HG03469 (cell line): Measurements from ENCODE around the gene PTPRN2.

Experiments
- ATAC-seq: cut with Tn5 transposase; IDR thresholded peaks from one replicate; pipeline ENCODE4 v1.9.1; 2021; ENCODE audit warnings: mild to moderate bottlenecking, moderate library complexity, moderate number of reproducible peaks; ENCODE audit not compliant: unreplicated experiment

The PTPRN2 gene

GRCh38 chr7:158015403-158016179 is 572.0 kb downstream of the PTPRN2 start:
- ATAC-seq = no peak

GRCh38 chr7:158014976-158015375 is 572.6 kb downstream of the PTPRN2 start:
- ATAC-seq = no peak

- ATAC-seq = no peak
These were observed 574.4 kb downstream of the PTPRN2 start for GRCh38 chr7:158013085-158013668.

GRCh38 chr7:158011941-158012340 is 575.7 kb downstream of the PTPRN2 start:
- ATAC-seq = no peak

- no peak for ATAC-seq
These were observed 576.5 kb downstream of the PTPRN2 start for GRCh38 chr7:158010961-158011693.

- no peak for ATAC-seq
These were observed 577.7 kb downstream of the PTPRN2 start for GRCh38 chr7:158009886-158010285.

GRCh38 chr7:158008267-158008666 is 579.4 kb downstream of the PTPRN2 start:
- ATAC-seq = no peak

GRCh38 chr7:158007697-158008257 is 579.8 kb downstream of the PTPRN2 start:
- ATAC-seq = no peak

- no peak for ATAC-seq
These were observed 580.6 kb downstream of the PTPRN2 start for GRCh38 chr7:158006841-158007696.

GRCh38 chr7:158005531-158005930 is 582.1 kb downstream of the PTPRN2 start:
- no peak for ATAC-seq

GRCh38 chr7:158004123-158004490 is 583.5 kb downstream of the PTPRN2 start:
- no peak for ATAC-seq

- no peak for ATAC-seq
These were observed 584.0 kb downstream of the PTPRN2 start for GRCh38 chr7:158003441-158004122.

GRCh38 chr7:158002486-158003080 is 585.0 kb downstream of the PTPRN2 start:
- no peak for ATAC-seq

GRCh38 chr7:158001621-158002320 is 585.9 kb downstream of the PTPRN2 start:
- ATAC-seq = no peak

GRCh38 chr7:158001003-158001402 is 586.6 kb downstream of the PTPRN2 start:
- ATAC-seq = no peak

GRCh38 chr7:158000160-158000559 is 587.5 kb downstream of the PTPRN2 start:
- ATAC-seq = no peak

GRCh38 chr7:157998884-157999552 is 588.6 kb downstream of the PTPRN2 start:
- ATAC-seq = no peak

GRCh38 chr7:157997471-157997870 is 590.2 kb downstream of the PTPRN2 start:
- no peak for ATAC-seq

GRCh38 chr7:157997080-157997440 is 590.6 kb downstream of the PTPRN2 start:
- ATAC-seq = no peak
